SK-N-MC (cell line): ENCODE data around the gene CTDSPL2.

Experiments
- EZH2 ChIP-seq: fragments of 200-600 bp; sonication (generic); IDR thresholded peaks from one replicate; pipeline ENCODE4 v1.6.1; 2017; ENCODE audit warnings: antibody characterized with exemption
- POLR2AphosphoS5 ChIP-seq: IDR thresholded peaks from 2 replicates; pipeline ENCODE4 v1.6.1; 2012; ENCODE audit warnings: mild to moderate bottlenecking, low read depth, low read length, borderline replicate concordance

GRCh38 chr15:44516436-44516835, 89.0 kb downstream of the CTDSPL2 start:
- TF ChIP-seq EZH2 (no peak), POLR2AphosphoS5 (no peak)
